DND-41 (cell line): ENCODE measurements around the gene PSMD2.

Experiments used
- EZH2 ChIP-seq: IDR thresholded peaks from 3 replicates; pipeline ENCODE4 v1.6.1; 2012; ENCODE audit warnings: borderline replicate concordance, low read depth, mild to moderate bottlenecking, moderate library complexity, low read length, inconsistent platforms; ENCODE audit not compliant: severe bottlenecking
- TF ChIP-seq, protein P1 (sequence below): IDR thresholded peaks from 2 replicates; pipeline ENCODE4 v1.5.1; 2012; ENCODE audit warnings: borderline replicate concordance, low read length, moderate library complexity, mild to moderate bottlenecking; ENCODE audit not compliant: poor library complexity, severe bottlenecking; ENCODE audit errors: extremely low read depth

DNA sequence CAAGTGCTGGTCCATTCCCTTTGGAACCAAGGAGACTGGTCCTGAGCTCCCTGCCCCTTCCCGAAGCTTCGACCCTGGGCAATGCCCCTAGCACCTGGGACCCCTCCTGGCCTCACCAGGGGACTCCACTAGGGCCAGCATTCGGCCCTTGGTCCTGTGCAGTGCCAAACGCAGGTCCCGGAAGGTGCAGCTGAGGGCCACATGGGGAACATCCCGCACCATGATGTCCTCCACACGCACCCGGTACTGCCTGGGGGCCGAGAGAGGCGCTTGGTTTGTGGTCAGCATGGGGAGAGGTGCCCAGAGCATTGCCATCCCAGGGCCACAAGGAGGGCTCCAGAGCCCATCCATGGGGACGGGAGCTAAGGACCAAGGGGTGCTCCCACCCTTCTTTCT lies 54.5 kb downstream of the PSMD2 start:
- TF ChIP-seq, protein P1, sequence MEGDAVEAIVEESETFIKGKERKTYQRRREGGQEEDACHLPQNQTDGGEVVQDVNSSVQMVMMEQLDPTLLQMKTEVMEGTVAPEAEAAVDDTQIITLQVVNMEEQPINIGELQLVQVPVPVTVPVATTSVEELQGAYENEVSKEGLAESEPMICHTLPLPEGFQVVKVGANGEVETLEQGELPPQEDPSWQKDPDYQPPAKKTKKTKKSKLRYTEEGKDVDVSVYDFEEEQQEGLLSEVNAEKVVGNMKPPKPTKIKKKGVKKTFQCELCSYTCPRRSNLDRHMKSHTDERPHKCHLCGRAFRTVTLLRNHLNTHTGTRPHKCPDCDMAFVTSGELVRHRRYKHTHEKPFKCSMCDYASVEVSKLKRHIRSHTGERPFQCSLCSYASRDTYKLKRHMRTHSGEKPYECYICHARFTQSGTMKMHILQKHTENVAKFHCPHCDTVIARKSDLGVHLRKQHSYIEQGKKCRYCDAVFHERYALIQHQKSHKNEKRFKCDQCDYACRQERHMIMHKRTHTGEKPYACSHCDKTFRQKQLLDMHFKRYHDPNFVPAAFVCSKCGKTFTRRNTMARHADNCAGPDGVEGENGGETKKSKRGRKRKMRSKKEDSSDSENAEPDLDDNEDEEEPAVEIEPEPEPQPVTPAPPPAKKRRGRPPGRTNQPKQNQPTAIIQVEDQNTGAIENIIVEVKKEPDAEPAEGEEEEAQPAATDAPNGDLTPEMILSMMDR, result no peak
- TF ChIP-seq EZH2, result no peak
